ENCODE measurements around the gene TMEM132C. TPM values are rescaled to one million over a fixed set of nuclear protein-coding genes. Genes with fewer than 3 reads are reported as not detected.

The TMEM132C gene
- total and polyA plus RNA-seq, 2 donors (not counting 3 experiments of a cell fraction or from before 2014, with no cell fraction given) = not detected

DNA sequence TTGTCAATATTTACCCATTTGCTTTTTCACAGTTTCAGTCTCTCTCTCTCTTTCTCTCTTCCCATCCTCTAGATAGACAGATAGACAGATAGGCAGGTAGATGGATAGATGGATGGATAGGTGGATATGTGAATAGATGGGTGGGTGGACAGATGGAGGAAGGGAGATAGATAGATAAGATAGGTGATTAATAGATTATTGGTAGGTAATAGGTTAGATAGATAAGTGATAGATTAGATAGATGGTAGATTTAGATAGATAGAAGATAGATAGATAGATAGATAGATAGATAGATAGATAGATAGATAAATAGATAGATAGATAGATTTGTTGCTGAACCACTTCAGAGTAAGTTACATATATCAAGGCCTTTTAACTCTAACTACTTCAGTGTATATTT, 408.6 kb downstream of the TMEM132C start:
- Histone ChIP-seq H3K79me2 (ENCODE audit: control insufficient read depth, insufficient read depth, low read length) (no peaks in the 10 kb centered on the region), H4K20me1 (replicated peaks; ENCODE audit: control insufficient read depth, extremely low read depth, insufficient read depth, low read length) (no peaks in the 10 kb centered on the region), H2AFZ (ENCODE audit: low read depth, low read length) (no peak overlapping the region), H3K9ac (replicated peaks; ENCODE audit: extremely low read depth, insufficient read depth, low read length) (no peak overlapping the region), H3K36me3 (ENCODE audit: control insufficient read depth in 2 of 2, extremely low read depth in 1 of 2, insufficient read depth in 2 of 2, low read length in 2 of 2) (no peaks in the 10 kb centered on the region), H3K9me3 (replicated peaks; ENCODE audit: control insufficient read depth, insufficient read depth, low read length) (no peaks in the 10 kb centered on the region), H3K27me3 (ENCODE audit: control insufficient read depth in 2 of 2, insufficient read depth in 2 of 2, low read length in 2 of 2) (no peaks in the 10 kb centered on the region), H3K4me2 (ENCODE audit: insufficient read depth, low read length) (no peak overlapping the region), H3K27ac (ENCODE audit: insufficient read depth, low read depth, low read length) (no peak overlapping the region), H3K4me3 (replicated peaks in 1 of 3; ENCODE audit: insufficient read depth in 1 of 3, low read depth in 1 of 3, low read length in 3 of 3) (no peak overlapping the region), H3K4me1 (ENCODE audit: control insufficient read depth, extremely low read depth, insufficient read depth, low read length) (no peaks in the 10 kb centered on the region), H3K9me1 (replicated peaks; ENCODE audit: control insufficient read depth, extremely low read depth, insufficient read depth, low read length) (no peaks in the 10 kb centered on the region)
- TF ChIP-seq, protein P1, sequence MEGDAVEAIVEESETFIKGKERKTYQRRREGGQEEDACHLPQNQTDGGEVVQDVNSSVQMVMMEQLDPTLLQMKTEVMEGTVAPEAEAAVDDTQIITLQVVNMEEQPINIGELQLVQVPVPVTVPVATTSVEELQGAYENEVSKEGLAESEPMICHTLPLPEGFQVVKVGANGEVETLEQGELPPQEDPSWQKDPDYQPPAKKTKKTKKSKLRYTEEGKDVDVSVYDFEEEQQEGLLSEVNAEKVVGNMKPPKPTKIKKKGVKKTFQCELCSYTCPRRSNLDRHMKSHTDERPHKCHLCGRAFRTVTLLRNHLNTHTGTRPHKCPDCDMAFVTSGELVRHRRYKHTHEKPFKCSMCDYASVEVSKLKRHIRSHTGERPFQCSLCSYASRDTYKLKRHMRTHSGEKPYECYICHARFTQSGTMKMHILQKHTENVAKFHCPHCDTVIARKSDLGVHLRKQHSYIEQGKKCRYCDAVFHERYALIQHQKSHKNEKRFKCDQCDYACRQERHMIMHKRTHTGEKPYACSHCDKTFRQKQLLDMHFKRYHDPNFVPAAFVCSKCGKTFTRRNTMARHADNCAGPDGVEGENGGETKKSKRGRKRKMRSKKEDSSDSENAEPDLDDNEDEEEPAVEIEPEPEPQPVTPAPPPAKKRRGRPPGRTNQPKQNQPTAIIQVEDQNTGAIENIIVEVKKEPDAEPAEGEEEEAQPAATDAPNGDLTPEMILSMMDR (IDR thresholded peaks at IDR 0.05; ENCODE audit: extremely low read depth in 1 of 2, insufficient read depth in 1 of 2, low read depth in 1 of 2, low read length in 2 of 2) = no peak
- TF ChIP-seq POLR2AphosphoS5 (IDR thresholded peaks at IDR 0.05; ENCODE audit: insufficient read depth, low read depth, low read length) (no peak), EZH2 (IDR thresholded peaks at IDR 0.05; ENCODE audit: borderline replicate concordance, low read depth, low read length, severe bottlenecking) (no peak), MYC (IDR thresholded peaks at IDR 0.05; ENCODE audit: low read depth, low read length) (no peak), JUN (IDR thresholded peaks at IDR 0.05; ENCODE audit: borderline replicate concordance, insufficient read depth, insufficient read length, low read depth) (no peak), POLR2A (IDR thresholded peaks at IDR 0.05; ENCODE audit: low read depth, low read length) (no peak), FOS (IDR thresholded peaks at IDR 0.05; ENCODE audit: borderline replicate concordance, insufficient read depth, low read length) (no peak), GATA2 (IDR thresholded peaks at IDR 0.05; ENCODE audit: insufficient read depth, insufficient read length, low read depth, low read length) (no peak)
- TF ChIP-seq, protein P2, sequence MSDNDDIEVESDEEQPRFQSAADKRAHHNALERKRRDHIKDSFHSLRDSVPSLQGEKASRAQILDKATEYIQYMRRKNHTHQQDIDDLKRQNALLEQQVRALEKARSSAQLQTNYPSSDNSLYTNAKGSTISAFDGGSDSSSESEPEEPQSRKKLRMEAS (IDR thresholded peaks at IDR 0.05; ENCODE audit: insufficient read depth, insufficient read length) = no peak
- ChIA-PET POLR2A (no interaction called here), CTCF (no interaction called here)
- no TSS peak for BruUV-seq (replicated peaks)
- FAIRE-seq (no peak), DNase-seq (ENCODE audit: low read depth, low spot score) (no peak)
- intact Hi-C loops (cut with micrococcal nuclease) (no loop called here), dilution Hi-C loops (cut with MboI; ENCODE audit: extremely low pct_ligation_motif_present, low sequenced_read_pairs) (no loop called here)

Data from endothelial cell of umbilical vein (primary cell).